ENCODE data around the gene ERGIC1.

The ERGIC1 gene

DNA sequence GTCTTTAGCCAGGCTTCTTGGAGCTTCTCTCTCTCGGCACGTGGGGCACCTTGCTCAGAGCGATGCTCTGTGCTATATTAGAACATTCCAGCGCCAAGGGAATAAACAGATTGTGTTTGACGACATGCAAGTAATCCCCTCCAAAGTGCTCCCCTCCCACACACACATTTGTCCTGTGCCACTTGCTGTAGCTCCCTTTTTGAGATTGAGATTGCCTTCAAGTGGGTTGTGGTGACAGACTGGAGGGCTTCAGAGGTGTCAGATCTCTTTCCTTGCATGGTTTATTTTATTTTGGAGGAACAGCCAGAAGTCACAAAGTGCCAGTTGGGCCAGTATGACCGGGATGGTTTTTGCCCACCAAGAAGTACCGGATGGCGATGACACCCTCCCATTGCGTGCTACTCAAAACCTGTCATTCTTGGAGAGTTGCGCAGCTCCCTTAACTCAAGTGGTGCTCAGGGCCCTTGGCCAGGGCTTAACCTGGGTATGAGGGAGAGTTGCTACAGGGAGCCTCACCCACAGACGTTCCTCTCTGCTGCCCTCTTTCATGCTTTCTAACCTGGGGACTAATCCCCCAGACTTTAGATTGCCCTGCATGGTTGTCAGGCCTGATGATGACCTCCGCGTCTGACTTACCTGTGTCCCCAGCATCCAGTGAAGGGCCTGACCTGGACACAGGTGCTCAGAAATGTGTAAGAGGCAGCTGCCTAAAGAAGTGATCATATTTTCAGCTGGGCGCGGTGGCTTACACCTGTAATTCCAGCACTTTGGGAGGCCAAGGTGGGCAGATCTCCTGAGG is 106.4 kb downstream of the ERGIC1 start:
- Histone ChIP-seq H3K4me3 (ENCODE audit: insufficient read depth, low read length, poor library complexity, severe bottlenecking) (no peak overlapping the region), H3K79me2 (ENCODE audit: insufficient read depth, low read length) (no peaks in the 10 kb centered on the region), H3K9me3 (ENCODE audit: insufficient read depth, low read length) (no peaks in the 10 kb centered on the region), H2AFZ (ENCODE audit: low read depth, low read length, severe bottlenecking) (no peak overlapping the region), H3K4me2 (ENCODE audit: low read depth, low read length, poor library complexity, severe bottlenecking) (no peak overlapping the region), H4K20me1 (ENCODE audit: low read depth, low read length) (no peaks in the 10 kb centered on the region), H3K9ac (ENCODE audit: low read length) (no peak overlapping the region), H3K27me3 (ENCODE audit: low read length) (no peaks in the 10 kb centered on the region), H3K36me3 (ENCODE audit: low read length) (no peaks in the 10 kb centered on the region), H3K27ac (ENCODE audit: low read depth, low read length) (no peak overlapping the region), H3K9me2 (replicated peaks; ENCODE audit: insufficient read depth, low read length) (no peaks in the 10 kb centered on the region), H3F3A (ENCODE audit: insufficient read depth) (no peaks in the 10 kb centered on the region)
- no peak for TF ChIP-seq EZH2phosphoT487 (conservative IDR thresholded peaks at IDR 0.05; ENCODE audit: low read length)
- TF ChIP-seq, protein P1, sequence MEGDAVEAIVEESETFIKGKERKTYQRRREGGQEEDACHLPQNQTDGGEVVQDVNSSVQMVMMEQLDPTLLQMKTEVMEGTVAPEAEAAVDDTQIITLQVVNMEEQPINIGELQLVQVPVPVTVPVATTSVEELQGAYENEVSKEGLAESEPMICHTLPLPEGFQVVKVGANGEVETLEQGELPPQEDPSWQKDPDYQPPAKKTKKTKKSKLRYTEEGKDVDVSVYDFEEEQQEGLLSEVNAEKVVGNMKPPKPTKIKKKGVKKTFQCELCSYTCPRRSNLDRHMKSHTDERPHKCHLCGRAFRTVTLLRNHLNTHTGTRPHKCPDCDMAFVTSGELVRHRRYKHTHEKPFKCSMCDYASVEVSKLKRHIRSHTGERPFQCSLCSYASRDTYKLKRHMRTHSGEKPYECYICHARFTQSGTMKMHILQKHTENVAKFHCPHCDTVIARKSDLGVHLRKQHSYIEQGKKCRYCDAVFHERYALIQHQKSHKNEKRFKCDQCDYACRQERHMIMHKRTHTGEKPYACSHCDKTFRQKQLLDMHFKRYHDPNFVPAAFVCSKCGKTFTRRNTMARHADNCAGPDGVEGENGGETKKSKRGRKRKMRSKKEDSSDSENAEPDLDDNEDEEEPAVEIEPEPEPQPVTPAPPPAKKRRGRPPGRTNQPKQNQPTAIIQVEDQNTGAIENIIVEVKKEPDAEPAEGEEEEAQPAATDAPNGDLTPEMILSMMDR (IDR thresholded peaks at IDR 0.05; ENCODE audit: insufficient read depth, low read length, poor library complexity, severe bottlenecking), result no peak

DNA sequence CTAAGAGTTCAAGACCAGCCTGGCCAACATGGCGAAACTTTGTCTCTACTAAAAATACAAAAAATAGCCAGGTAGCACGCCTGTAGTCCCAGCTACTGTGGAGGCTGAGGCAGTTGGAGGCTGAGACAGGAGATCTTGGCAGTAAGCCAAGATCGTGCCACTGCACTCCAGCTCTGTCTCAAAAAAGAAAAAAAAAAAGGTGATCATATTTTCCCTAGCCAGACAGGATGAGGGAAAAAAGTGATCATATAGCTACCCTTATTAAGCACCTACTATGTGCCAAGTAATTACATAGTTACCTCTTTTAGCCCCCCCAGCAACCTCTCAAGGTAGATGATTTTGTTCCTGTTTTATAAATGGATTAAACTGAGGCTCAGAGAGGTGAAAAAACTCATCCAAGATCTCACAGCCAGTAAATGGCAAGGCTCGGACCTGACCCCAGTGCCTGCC is 107.0 kb downstream of the ERGIC1 start:
- no peaks in the 10 kb centered on the region for H3K79me2 ChIP-seq (ENCODE audit: insufficient read depth, low read length)
- H3K4me3 ChIP-seq (ENCODE audit: insufficient read depth, low read length, poor library complexity, severe bottlenecking), result no peak overlapping the region
- H3F3A ChIP-seq (ENCODE audit: insufficient read depth), result no peaks in the 10 kb centered on the region
- no peaks in the 10 kb centered on the region for H3K36me3 ChIP-seq (ENCODE audit: low read length)
- no peaks in the 10 kb centered on the region for H3K9me2 ChIP-seq (replicated peaks; ENCODE audit: insufficient read depth, low read length)
- H3K27me3 ChIP-seq (ENCODE audit: low read length), result no peaks in the 10 kb centered on the region
- no peak overlapping the region for H3K4me2 ChIP-seq (ENCODE audit: low read depth, low read length, poor library complexity, severe bottlenecking)
- H3K27ac ChIP-seq (ENCODE audit: low read depth, low read length), result no peak overlapping the region
- no peak for TF ChIP-seq EZH2phosphoT487 (conservative IDR thresholded peaks at IDR 0.05; ENCODE audit: low read length)
- TF ChIP-seq, protein P1 (IDR thresholded peaks at IDR 0.05; ENCODE audit: insufficient read depth, low read length, poor library complexity, severe bottlenecking), result no peak
- no peaks in the 10 kb centered on the region for H4K20me1 ChIP-seq (ENCODE audit: low read depth, low read length)
- H2AFZ ChIP-seq (ENCODE audit: low read depth, low read length, severe bottlenecking), result no peak overlapping the region
- no peak overlapping the region for H3K9ac ChIP-seq (ENCODE audit: low read length)
- H3K9me3 ChIP-seq (ENCODE audit: insufficient read depth, low read length), result no peaks in the 10 kb centered on the region

DNA sequence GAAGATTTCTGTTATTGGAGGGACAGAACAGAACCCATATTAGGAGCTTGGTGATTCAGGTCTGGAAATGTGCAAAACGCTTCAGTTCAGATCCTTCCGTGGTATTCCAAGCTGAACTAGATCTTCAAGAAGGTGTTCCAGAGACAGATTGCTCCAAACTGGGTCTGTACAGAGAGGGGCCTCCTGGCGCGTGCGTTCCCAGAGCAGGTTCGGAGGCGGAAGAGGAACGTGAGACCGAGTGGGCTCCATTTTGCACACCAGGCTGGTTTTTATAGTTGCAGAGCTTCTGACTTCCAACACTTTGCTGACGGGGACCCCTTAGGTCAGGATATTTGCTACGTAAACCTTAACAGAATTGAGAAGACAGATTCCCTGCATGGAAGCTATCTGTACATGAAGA is 108.5 kb downstream of the ERGIC1 start:
- H3K79me2 ChIP-seq (ENCODE audit: insufficient read depth, low read length), result no peaks in the 10 kb centered on the region
- H3K27me3 ChIP-seq (ENCODE audit: low read length), result no peaks in the 10 kb centered on the region
- H3K27ac ChIP-seq (ENCODE audit: low read depth, low read length), result no peak overlapping the region
- TF ChIP-seq, protein P1 (IDR thresholded peaks at IDR 0.05; ENCODE audit: insufficient read depth, low read length, poor library complexity, severe bottlenecking), result no peak
- no peak for TF ChIP-seq EZH2phosphoT487 (conservative IDR thresholded peaks at IDR 0.05; ENCODE audit: low read length)
- no peaks in the 10 kb centered on the region for H3K9me2 ChIP-seq (replicated peaks; ENCODE audit: insufficient read depth, low read length)
- H3K9ac ChIP-seq (ENCODE audit: low read length), result no peak overlapping the region
- H3K9me3 ChIP-seq (ENCODE audit: insufficient read depth, low read length), result no peaks in the 10 kb centered on the region
- no peak overlapping the region for H3K4me2 ChIP-seq (ENCODE audit: low read depth, low read length, poor library complexity, severe bottlenecking)
- H3K36me3 ChIP-seq (ENCODE audit: low read length), result no peaks in the 10 kb centered on the region
- no peak overlapping the region for H3K4me3 ChIP-seq (ENCODE audit: insufficient read depth, low read length, poor library complexity, severe bottlenecking)
- no peaks in the 10 kb centered on the region for H4K20me1 ChIP-seq (ENCODE audit: low read depth, low read length)
- no peaks in the 10 kb centered on the region for H3F3A ChIP-seq (ENCODE audit: insufficient read depth)
- H2AFZ ChIP-seq (ENCODE audit: low read depth, low read length, severe bottlenecking), result no peak overlapping the region
